SK-N-SH (cell line): ENCODE measurements around the gene SUCLG2. TPM values are rescaled to one million over a fixed set of nuclear protein-coding genes. Genes with fewer than 3 reads are reported as not detected.

ENCODE experiments used
- CTCF ChIA-PET: fragments of 300-600, 350-600 bp; formaldehyde crosslinking; extraction: SDS; loops from one replicate; lab custom pipeline; 2021; lab: Yijun Ruan, JAX
- POLR2A ChIA-PET: fragments of 350-600 bp; sonication (Branson Sonifier 250); formaldehyde crosslinking; extraction: SDS; loops from one replicate; lab custom pipeline; 2020; ENCODE audit warnings: antibody characterized with exemption, inconsistent platforms; lab: Yijun Ruan, JAX
- DNase-seq: peaks from one replicate; pipeline ENCODE4 v3.0.0; 2012
- H2AFZ ChIP-seq: fragments of 200-600 bp; sonication (generic); 2 replicates; pipeline ENCODE4 v1.8.1; 2016; ENCODE audit warnings: antibody characterized with exemption, mild to moderate bottlenecking, low read depth
- H3F3A ChIP-seq: fragments of 200-600 bp; sonication (generic); replicated peaks from 2 replicates; pipeline ENCODE3; 2016; ENCODE audit warnings: antibody characterized with exemption, mild to moderate bottlenecking; ENCODE audit not compliant: insufficient read depth
- H3K27ac ChIP-seq, 2 experiments: fragments of 200-500 bp in 1 of 2; fragments of 200-600 bp in 1 of 2; sonication (Bioruptor generic) in 1 of 2; sonication (generic), shearing (Covaris generic) in 1 of 2; 2 replicates each; pipeline versions ENCODE4 v1.5.1 to v1.6.1; 2014 to 2016; ENCODE audit warnings: low read depth in 2 of 2, inconsistent platforms in 1 of 2, low read length in 1 of 2, mild to moderate bottlenecking in 1 of 2, mixed read lengths in 1 of 2
- H3K27me3 ChIP-seq: fragments of 200-600 bp; sonication (generic), shearing (Covaris generic); 2 replicates; pipeline ENCODE4 v1.6.1; 2016; ENCODE audit warnings: mixed run types; ENCODE audit not compliant: insufficient read depth
- H3K36me3 ChIP-seq, 2 experiments: fragments of 200-500 bp in 1 of 2; fragments of 200-600 bp in 1 of 2; sonication (Bioruptor generic) in 1 of 2; sonication (generic) in 1 of 2; replicated peaks in 1 of 2; 2 replicates each; pipeline versions ENCODE3 to v1.5.1; 2014 to 2016; ENCODE audit warnings: low read length in 1 of 2, mild to moderate bottlenecking in 1 of 2; ENCODE audit not compliant: insufficient read depth in 2 of 2, control insufficient read depth in 1 of 2
- H3K4me1 ChIP-seq, 2 experiments: fragments of 200-500 bp in 1 of 2; fragments of 200-600 bp in 1 of 2; sonication (Bioruptor generic) in 1 of 2; sonication (generic), shearing (Covaris generic) in 1 of 2; 2 replicates each; pipeline versions ENCODE4 v1.5.1 to v1.6.1; 2014 to 2016; ENCODE audit warnings: low read depth in 1 of 2, low read length in 1 of 2, mixed run types in 1 of 2; ENCODE audit not compliant: insufficient read depth in 2 of 2, control insufficient read depth in 1 of 2
- H3K4me2 ChIP-seq: fragments of 200-600 bp; sonication (generic), shearing (Covaris generic); 2 replicates; pipeline ENCODE4 v1.6.1; 2017; ENCODE audit warnings: mixed run types
- H3K4me3 ChIP-seq, 2 experiments: fragments of 200-500 bp in 1 of 2; fragments of 200-600 bp in 1 of 2; sonication (Bioruptor generic) in 1 of 2; sonication (generic), shearing (Covaris generic) in 1 of 2; 2 replicates each; pipeline versions ENCODE4 v1.5.1 to v1.8.1; 2014 to 2016; ENCODE audit warnings: low read depth in 2 of 2, inconsistent platforms in 1 of 2, low read length in 1 of 2, mild to moderate bottlenecking in 1 of 2, mixed read lengths in 1 of 2, moderate library complexity in 1 of 2
- H3K79me2 ChIP-seq: fragments of 200-600 bp; sonication (generic); 2 replicates; pipeline ENCODE4 v1.8.1; 2017; ENCODE audit warnings: mild to moderate bottlenecking; ENCODE audit not compliant: insufficient read depth
- H3K9ac ChIP-seq: fragments of 200-600 bp; sonication (generic); 2 replicates; pipeline ENCODE4 v1.6.1; 2017; ENCODE audit warnings: mixed run types
- H3K9me2 ChIP-seq: fragments of 200-600 bp; sonication (generic); 2 replicates; pipeline ENCODE4 v1.6.1; 2017; ENCODE audit warnings: mixed run types
- H3K9me3 ChIP-seq: fragments of 200-600 bp; sonication (generic); 2 replicates; pipeline ENCODE4 v1.6.1; 2017; ENCODE audit warnings: mixed run types, mild to moderate bottlenecking, moderate library complexity
- H4K20me1 ChIP-seq: fragments of 200-600 bp; sonication (generic); 2 replicates; pipeline ENCODE4 v1.6.1; 2017; ENCODE audit warnings: mild to moderate bottlenecking, mixed run types; ENCODE audit not compliant: insufficient read depth
- CTCF ChIP-seq: fragments of 200-600 bp; sonication (generic); IDR thresholded peaks from 2 replicates; pipeline ENCODE4 v1.6.1; 2017; ENCODE audit warnings: antibody characterized with exemption, mild to moderate bottlenecking, moderate library complexity
- ELF1 ChIP-seq: IDR thresholded peaks from 2 replicates; pipeline ENCODE4 v1.4.0; 2012
- EP300 ChIP-seq, 2 experiments: IDR thresholded peaks; 2 replicates each; pipeline versions ENCODE4 v1.4.0 to v1.6.1; 2012; ENCODE audit warnings: borderline replicate concordance in 1 of 2, low read depth in 1 of 2, low read length in 1 of 2
- EZH2phosphoT487 ChIP-seq: fragments of 200-600 bp; sonication (generic); IDR thresholded peaks from 2 replicates; pipeline ENCODE4 v1.6.1; 2017; ENCODE audit warnings: low read depth, mixed run types, mild to moderate bottlenecking, antibody characterized with exemption, moderate library complexity, borderline replicate concordance
- FOSL2 ChIP-seq: IDR thresholded peaks from 2 replicates; pipeline ENCODE4 v1.4.0; 2012; ENCODE audit warnings: low read depth, mild to moderate bottlenecking, moderate library complexity, borderline replicate concordance
- FOXJ3 ChIP-seq: sonication (generic); formaldehyde crosslinking; IDR thresholded peaks from 2 replicates; pipeline ENCODE4 v1.5.1; 2020; ENCODE audit warnings: mild to moderate bottlenecking, missing genetic modification reagents
- GABPA ChIP-seq: IDR thresholded peaks from 2 replicates; pipeline ENCODE4 v1.4.0; 2012; ENCODE audit warnings: low read depth, mild to moderate bottlenecking
- JUND ChIP-seq: IDR thresholded peaks from 2 replicates; pipeline ENCODE4 v1.4.0; 2012
- MAX ChIP-seq: IDR thresholded peaks from 2 replicates; pipeline ENCODE4 v1.4.0; 2012; ENCODE audit warnings: low read depth
- MEF2A ChIP-seq: IDR thresholded peaks from 2 replicates; pipeline ENCODE4 v1.4.0; 2012; ENCODE audit warnings: low read depth, borderline replicate concordance
- MXI1 ChIP-seq: IDR thresholded peaks from 2 replicates; pipeline ENCODE4 v1.6.1; 2012; ENCODE audit warnings: mild to moderate bottlenecking, low read depth, low read length, improper control_type of control experiment
- NFIC ChIP-seq: IDR thresholded peaks from 2 replicates; pipeline ENCODE4 v1.4.0; 2012; ENCODE audit warnings: borderline replicate concordance
- NRF1 ChIP-seq: IDR thresholded peaks from 2 replicates; pipeline ENCODE4 v1.6.1; 2012; ENCODE audit warnings: low read depth, mild to moderate bottlenecking, low read length
- POLR2AphosphoS5 ChIP-seq: IDR thresholded peaks from 2 replicates; pipeline ENCODE4 v1.6.1; 2012; ENCODE audit warnings: low read depth, low read length
- RAD21 ChIP-seq: IDR thresholded peaks from 2 replicates; pipeline ENCODE4 v1.6.1; 2012; ENCODE audit warnings: mild to moderate bottlenecking, low read length
- REST ChIP-seq: IDR thresholded peaks from 2 replicates; pipeline ENCODE4 v1.6.1; 2012; ENCODE audit warnings: mild to moderate bottlenecking, low read depth, low read length, moderate library complexity
- RFX5 ChIP-seq: IDR thresholded peaks from 2 replicates; pipeline ENCODE4 v1.6.1; 2012; ENCODE audit warnings: mild to moderate bottlenecking, improper control_type of control experiment, low read length
- RXRA ChIP-seq: IDR thresholded peaks from 2 replicates; pipeline ENCODE4 v1.4.0; 2012; ENCODE audit warnings: low read depth, mild to moderate bottlenecking, borderline replicate concordance
- SIN3A ChIP-seq: IDR thresholded peaks from 2 replicates; pipeline ENCODE4 v1.6.1; 2012; ENCODE audit warnings: low read depth, mild to moderate bottlenecking, low read length, moderate library complexity, borderline replicate concordance
- SMC3 ChIP-seq: IDR thresholded peaks from 2 replicates; pipeline ENCODE4 v1.6.1; 2012; ENCODE audit warnings: low read depth, low read length, improper control_type of control experiment
- TCF12 ChIP-seq: IDR thresholded peaks from 2 replicates; pipeline ENCODE4 v1.4.0; 2012
- TEAD4 ChIP-seq: IDR thresholded peaks from 2 replicates; pipeline ENCODE4 v1.4.0; 2012; ENCODE audit warnings: mild to moderate bottlenecking, borderline replicate concordance; ENCODE audit not compliant: insufficient read depth
- USF2 ChIP-seq: fragments of 150-350 bp; IDR thresholded peaks from 2 replicates; pipeline ENCODE4 v1.6.1; 2017; ENCODE audit warnings: antibody characterized with exemption, low read length, low read depth, borderline replicate concordance
- YY1 ChIP-seq: IDR thresholded peaks from 2 replicates; pipeline ENCODE4 v1.4.0; 2012; ENCODE audit warnings: low read depth, mild to moderate bottlenecking
- ZBTB33 ChIP-seq: IDR thresholded peaks from 2 replicates; pipeline ENCODE4 v1.4.0; 2012; ENCODE audit warnings: low read depth, borderline replicate concordance
- WGBS: methylation state at CpG from one replicate; pipeline ENCODE4 v1.1.6; 2017; ENCODE audit warnings: low lambda C conversion rate; 5-methylcytosine and 5-hydroxymethylcytosine counted together
- polyA plus RNA-seq, 3 experiments: library from polyadenylated mRNA; depleted of rRNA; stranded (reverse); fragments of >200 nt; gene quantifications; 2 replicates each; pipeline ENCODE4 v1.2.3, GENCODE V29; 2012

SUCLG2 gene
- polyA plus RNA-seq (2012; rRNA removed) = 20.2 and 23.3 TPM in 2 replicates
- polyA plus RNA-seq (2012; cell fraction: cytosol; rRNA removed) = 33.0 and 37.3 TPM in 2 replicates
- 6.8 and 12.7 TPM in 2 replicates for polyA plus RNA-seq (2012; cell fraction: nucleus; rRNA removed)

- Histone ChIP-seq H3K4me3 (peak within 1 kb of the TSS; percentile 69 to 90), H3K4me1 (peaks cover 0 to 10% of the 10 kb centered on the region in 2 experiments; a peak in 2 of 4 replicates), H3K9ac (peak within 1 kb of the TSS; percentile 99), H3K9me3 (no peaks in the 10 kb centered on the region), H3K4me2 (peak within 1 kb of the TSS; percentile 81), H3K27ac (peak within 1 kb of the TSS; percentile 88 to 91), H4K20me1 (no peaks in the 10 kb centered on the region), H3F3A (peaks cover 14% of the 10 kb centered on the region), H2AFZ (peak within 1 kb of the TSS; percentile 93), H3K79me2 (peaks cover 51% of the 10 kb centered on the region), H3K9me2 (no peaks in the 10 kb centered on the region), H3K36me3 (peaks cover 0 to 6% of the 10 kb centered on the region in 2 experiments), H3K27me3 (no peaks in the 10 kb centered on the region)
- peak; percentile 88 for DNase-seq
- 1% methylated on average over 42 of the region's 66 CpGs for WGBS
- POLR2A ChIA-PET = interaction anchor here (1.0 to 1.4 kb wide), 2 partner anchors 10 to 16 kb away, joined by 3 read pairs; no protein-coding TSS in a partner anchor
- CTCF ChIA-PET = interaction anchor here (1.1 to 2.5 kb wide), 5 partner anchors 9 to 269 kb away, joined by 3 to 6 read pairs (median 3); no protein-coding TSS in a partner anchor
- TF ChIP-seq NRF1 (peak; percentile 33; the same call in 1 of the 2 replicates), FOSL2 (no peak), SIN3A (peak; percentile 57; the same call in 1 of the 2 replicates), ZBTB33 (no peak), EP300 (IDR thresholded peaks at IDR 0.05; ENCODE audit: borderline replicate concordance in 1 of 2, low read depth in 1 of 2, low read length in 1 of 2) (no peak), TCF12 (no peak), ELF1 (peak; percentile 57; the same call in 1 of the 2 replicates), GABPA (peak; percentile 56), EZH2phosphoT487 (no peak), CTCF (no peak), JUND (no peak), USF2 (no peak), YY1 (peak; percentile 92), FOXJ3 (CRISPR knock-in tag) (no peak), TEAD4 (0 out of 2 replicates have a peak, but pooled peaks have one; percentile 6), RAD21 (no peak), MXI1 (no peak; the same call in 1 of the 2 replicates), MEF2A (no peak), REST (no peak), MAX (peak; percentile 41), RXRA (no peak), NFIC (no peak), SMC3 (no peak), POLR2AphosphoS5 (peak; percentile 88), RFX5 (no peak)
These were observed at the start of gene SUCLG2 for GRCh38 chr3:67654099-67654843. Gene SUCLG2 (minus strand): TSS chr3:67654612. CDS start chr3:67654586, 26 bp downstream.
